Mesangial cell (primary cell): ENCODE data around the gene FGFBP1. TPM values are rescaled to one million over a fixed set of nuclear protein-coding genes. Genes with fewer than 3 reads are reported as not detected.

Experiments used
- total RNA-seq: library from RNA; depleted of rRNA; stranded (reverse); fragments of >200 nt; gene quantifications from 2 replicates; pipeline ENCODE4 v1.2.3, GENCODE V29; 2015

The FGFBP1 gene
- total RNA-seq = 0.16 and 0.38 TPM in 2 replicates

GRCh38 chr4:15938640-15939039 is at the start of gene FGFBP1:
Gene FGFBP1 (minus strand): TSS chr4:15938740. CDS start chr4:15936632, 2,108 bp downstream.

GRCh38 chr4:15963001-15963451 is 24.5 kb upstream of the FGFBP1 start, which contains the start of gene FGFBP2:
Gene FGFBP2 (minus strand): TSS chr4:15963175. CDS start chr4:15963129, 46 bp downstream.

Other genes starting within 250 kb of the FGFBP1 start
- gene BST1, start 235.7 kb downstream of the FGFBP1 start, total RNA-seq = 12.8 and 18.6 TPM in 2 replicates
- gene CD38, start 160.4 kb downstream of the FGFBP1 start, total RNA-seq = under 0.01 and 0.38 TPM in 2 replicates
- gene FGFBP2, start 24.4 kb upstream of the FGFBP1 start, total RNA-seq = not detected in 2 replicates
- gene PROM1, start 145.3 kb upstream of the FGFBP1 start, total RNA-seq = 13.9 and 14.6 TPM in 2 replicates